ENCODE measurements around the gene CAMK2D. TPM values are rescaled to one million over a fixed set of nuclear protein-coding genes. Genes with fewer than 3 reads are reported as not detected.

CAMK2D gene
- total RNA-seq, 1 experiment from 2014 or later: 9.0 TPM

DNA sequence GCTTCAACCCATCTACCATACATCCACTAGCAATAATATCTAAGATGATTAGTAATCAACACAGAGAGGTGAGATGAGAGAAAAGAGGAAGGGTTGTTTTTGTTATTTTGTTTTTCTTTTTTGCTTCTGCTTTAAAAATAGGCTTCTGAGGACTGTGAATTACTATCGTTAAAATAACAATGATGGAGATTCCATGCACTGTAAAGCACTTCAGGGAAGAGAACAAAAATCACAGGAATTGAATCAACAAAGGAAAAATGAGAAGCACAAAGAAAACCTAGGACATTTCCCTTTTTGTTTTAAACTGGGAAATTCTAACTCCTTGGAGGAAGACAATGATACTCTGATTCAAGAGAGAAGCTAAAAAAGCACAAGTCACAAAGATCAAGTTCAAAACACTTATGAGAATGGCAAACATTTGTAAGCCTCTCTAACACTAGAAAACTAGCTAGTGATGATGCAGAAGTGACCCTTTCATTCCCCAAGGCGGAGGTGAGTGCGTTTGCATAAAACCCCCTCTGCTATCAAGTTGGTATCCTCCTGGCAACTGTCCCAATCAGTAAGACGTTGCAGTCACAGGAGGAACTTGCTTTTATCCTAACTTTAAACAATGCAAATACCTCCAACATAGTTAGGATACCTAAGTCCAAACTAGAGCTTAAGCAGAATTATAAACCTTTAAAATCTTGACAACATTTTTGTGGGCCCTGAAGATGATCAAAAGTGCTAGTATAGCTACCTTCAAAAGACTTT lies 308.5 kb downstream of the CAMK2D start:
- no peaks in the 10 kb centered on the region for H3K79me2 ChIP-seq (ENCODE audit: insufficient read depth, low read length)
- peaks cover 9% of the 10 kb centered on the region for H3K4me1 ChIP-seq (ENCODE audit: insufficient read depth, low read length)
- peak overlapping the region; percentile 89 for H3K27ac ChIP-seq (ENCODE audit: insufficient read length, low read depth, low read length)
- peak overlapping the region; percentile 35 for H3K4me2 ChIP-seq (ENCODE audit: insufficient read depth, insufficient read length, low read length)
- no peak overlapping the region for H3T11ph ChIP-seq (ENCODE audit: low read length)
- TF ChIP-seq, protein P1, sequence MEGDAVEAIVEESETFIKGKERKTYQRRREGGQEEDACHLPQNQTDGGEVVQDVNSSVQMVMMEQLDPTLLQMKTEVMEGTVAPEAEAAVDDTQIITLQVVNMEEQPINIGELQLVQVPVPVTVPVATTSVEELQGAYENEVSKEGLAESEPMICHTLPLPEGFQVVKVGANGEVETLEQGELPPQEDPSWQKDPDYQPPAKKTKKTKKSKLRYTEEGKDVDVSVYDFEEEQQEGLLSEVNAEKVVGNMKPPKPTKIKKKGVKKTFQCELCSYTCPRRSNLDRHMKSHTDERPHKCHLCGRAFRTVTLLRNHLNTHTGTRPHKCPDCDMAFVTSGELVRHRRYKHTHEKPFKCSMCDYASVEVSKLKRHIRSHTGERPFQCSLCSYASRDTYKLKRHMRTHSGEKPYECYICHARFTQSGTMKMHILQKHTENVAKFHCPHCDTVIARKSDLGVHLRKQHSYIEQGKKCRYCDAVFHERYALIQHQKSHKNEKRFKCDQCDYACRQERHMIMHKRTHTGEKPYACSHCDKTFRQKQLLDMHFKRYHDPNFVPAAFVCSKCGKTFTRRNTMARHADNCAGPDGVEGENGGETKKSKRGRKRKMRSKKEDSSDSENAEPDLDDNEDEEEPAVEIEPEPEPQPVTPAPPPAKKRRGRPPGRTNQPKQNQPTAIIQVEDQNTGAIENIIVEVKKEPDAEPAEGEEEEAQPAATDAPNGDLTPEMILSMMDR (conservative IDR thresholded peaks at IDR 0.05): no peak
- peak overlapping the region; percentile 95 to 98 (median 98) for H3K27ac Mint-ChIP-seq
- no peak overlapping the region for H4K91ac ChIP-seq (ENCODE audit: insufficient read length, low read depth, low read length)
- H3K27me3 ChIP-seq (ENCODE audit: insufficient read depth, low read length): no peaks in the 10 kb centered on the region
- no peak overlapping the region for H3K4ac ChIP-seq (ENCODE audit: low read depth, low read length)
- DNase-seq: peak; percentile 82
- no peaks in the 10 kb centered on the region for H3K27me3 Mint-ChIP-seq (ENCODE audit: low read depth)
- H2AFZ ChIP-seq (ENCODE audit: low read length): no peak overlapping the region
- no peak overlapping the region for H3K23ac ChIP-seq (ENCODE audit: insufficient read length, low read depth, low read length)
- no peak overlapping the region for H3K56ac ChIP-seq (ENCODE audit: insufficient read length, low read depth, low read length)
- no peak overlapping the region for H4K5ac ChIP-seq (ENCODE audit: insufficient read length, low read depth, low read length)
- no peak overlapping the region for H3K9ac ChIP-seq (ENCODE audit: extremely low read depth, insufficient read length, low read length)
- no peaks in the 10 kb centered on the region for H4K20me1 ChIP-seq (ENCODE audit: control insufficient read depth, insufficient read depth, insufficient read length)
- H2BK15ac ChIP-seq (ENCODE audit: low read depth, low read length): no peak overlapping the region
- H4K8ac ChIP-seq (replicated peaks; ENCODE audit: insufficient read length, low read depth, low read length): no peak overlapping the region
- H3K79me1 ChIP-seq (ENCODE audit: insufficient read depth, low read depth, low read length, poor library complexity, severe bottlenecking): no peaks in the 10 kb centered on the region
- H3K9me3 Mint-ChIP-seq: no peaks in the 10 kb centered on the region
- no peak overlapping the region for H2BK20ac ChIP-seq (ENCODE audit: low read depth, low read length, poor library complexity, severe bottlenecking)
- H3K23me2 ChIP-seq (ENCODE audit: insufficient read length, low read depth, low read length, poor library complexity, severe bottlenecking): no peaks in the 10 kb centered on the region
- peaks cover 47 to 55% of the 10 kb centered on the region in 2 experiments for H3K4me1 Mint-ChIP-seq
- H3K9me3 ChIP-seq (ENCODE audit: control insufficient read depth, low read depth, low read length): no peaks in the 10 kb centered on the region
- no peak overlapping the region for H2BK5ac ChIP-seq (ENCODE audit: insufficient read length, low read length)
- H2AK5ac ChIP-seq (ENCODE audit: insufficient read length, low read length): no peak overlapping the region
- H2BK12ac ChIP-seq (ENCODE audit: insufficient read length, low read depth, low read length): no peak overlapping the region
- no peak overlapping the region for H3K18ac ChIP-seq (ENCODE audit: insufficient read length, low read depth, low read length)
- no peaks in the 10 kb centered on the region for H3K36me3 Mint-ChIP-seq (ENCODE audit: insufficient read depth in 1 of 3, low read depth in 3 of 3)
- peak overlapping the region; percentile 22 to 71 for H3K4me3 Mint-ChIP-seq
- H3K14ac ChIP-seq (ENCODE audit: insufficient read depth, low read length): no peak overlapping the region
- no CpG with 5 or more reads among the region's 4 CpGs for WGBS (ENCODE audit: extremely low coverage, insufficient read length, low lambda C conversion rate)
- H2BK120ac ChIP-seq (ENCODE audit: low read depth, low read length, poor library complexity, severe bottlenecking): no peak overlapping the region
